Liver (tissue), 3 donors: ENCODE measurements around the gene GALNT16.

ENCODE experiments used
- FOXA1 ChIP-seq: IDR thresholded peaks from 2 replicates; pipeline ENCODE4 v1.6.1; 2016; ENCODE audit warnings: antibody characterized with exemption
- YY1 ChIP-seq: IDR thresholded peaks from 2 replicates; pipeline ENCODE4 v1.6.1; 2016; ENCODE audit warnings: antibody characterized with exemption, mild to moderate bottlenecking
- TF ChIP-seq, protein P1 (sequence below): fragments of 150-350 bp; IDR thresholded peaks from 2 replicates; pipeline ENCODE4 v1.5.1; 2017; ENCODE audit warnings: improper control_type of control experiment, low read depth, low read length; ENCODE audit not compliant: missing input control
- TF ChIP-seq, protein P2 (sequence below): IDR thresholded peaks from 2 replicates; pipeline ENCODE4 v1.6.1; 2016; ENCODE audit warnings: antibody characterized with exemption
- TF ChIP-seq, protein P3 (sequence below): IDR thresholded peaks from 2 replicates; pipeline ENCODE4 v1.6.1; 2016; ENCODE audit warnings: antibody characterized with exemption
- donor health status: healthy.
- donor health status: healthy.

DNA sequence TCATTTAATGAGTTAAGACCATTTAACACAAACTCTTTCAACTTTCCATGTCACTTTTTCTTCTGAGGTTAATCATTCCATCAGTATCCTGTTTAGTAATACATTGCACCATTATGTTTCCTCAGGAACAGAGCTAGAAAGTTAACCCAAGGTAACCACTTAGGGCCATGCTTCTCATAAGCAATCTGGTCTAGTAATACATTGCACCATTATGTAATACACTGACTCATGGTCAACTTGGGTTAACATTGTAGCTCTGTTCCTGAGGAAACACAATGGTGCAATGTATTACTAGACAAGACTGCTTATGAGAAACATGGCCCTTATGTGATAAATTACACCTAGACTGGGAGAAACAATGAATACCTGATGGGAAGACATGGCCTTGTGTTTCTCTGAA lies 116.5 kb downstream of the GALNT16 start:
- TF ChIP-seq, protein P1, sequence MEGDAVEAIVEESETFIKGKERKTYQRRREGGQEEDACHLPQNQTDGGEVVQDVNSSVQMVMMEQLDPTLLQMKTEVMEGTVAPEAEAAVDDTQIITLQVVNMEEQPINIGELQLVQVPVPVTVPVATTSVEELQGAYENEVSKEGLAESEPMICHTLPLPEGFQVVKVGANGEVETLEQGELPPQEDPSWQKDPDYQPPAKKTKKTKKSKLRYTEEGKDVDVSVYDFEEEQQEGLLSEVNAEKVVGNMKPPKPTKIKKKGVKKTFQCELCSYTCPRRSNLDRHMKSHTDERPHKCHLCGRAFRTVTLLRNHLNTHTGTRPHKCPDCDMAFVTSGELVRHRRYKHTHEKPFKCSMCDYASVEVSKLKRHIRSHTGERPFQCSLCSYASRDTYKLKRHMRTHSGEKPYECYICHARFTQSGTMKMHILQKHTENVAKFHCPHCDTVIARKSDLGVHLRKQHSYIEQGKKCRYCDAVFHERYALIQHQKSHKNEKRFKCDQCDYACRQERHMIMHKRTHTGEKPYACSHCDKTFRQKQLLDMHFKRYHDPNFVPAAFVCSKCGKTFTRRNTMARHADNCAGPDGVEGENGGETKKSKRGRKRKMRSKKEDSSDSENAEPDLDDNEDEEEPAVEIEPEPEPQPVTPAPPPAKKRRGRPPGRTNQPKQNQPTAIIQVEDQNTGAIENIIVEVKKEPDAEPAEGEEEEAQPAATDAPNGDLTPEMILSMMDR, result no peak
- TF ChIP-seq FOXA1 (no peak), YY1 (no peak)
- TF ChIP-seq, protein P2, sequence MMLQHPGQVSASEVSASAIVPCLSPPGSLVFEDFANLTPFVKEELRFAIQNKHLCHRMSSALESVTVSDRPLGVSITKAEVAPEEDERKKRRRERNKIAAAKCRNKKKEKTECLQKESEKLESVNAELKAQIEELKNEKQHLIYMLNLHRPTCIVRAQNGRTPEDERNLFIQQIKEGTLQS, result no peak
- TF ChIP-seq, protein P3, sequence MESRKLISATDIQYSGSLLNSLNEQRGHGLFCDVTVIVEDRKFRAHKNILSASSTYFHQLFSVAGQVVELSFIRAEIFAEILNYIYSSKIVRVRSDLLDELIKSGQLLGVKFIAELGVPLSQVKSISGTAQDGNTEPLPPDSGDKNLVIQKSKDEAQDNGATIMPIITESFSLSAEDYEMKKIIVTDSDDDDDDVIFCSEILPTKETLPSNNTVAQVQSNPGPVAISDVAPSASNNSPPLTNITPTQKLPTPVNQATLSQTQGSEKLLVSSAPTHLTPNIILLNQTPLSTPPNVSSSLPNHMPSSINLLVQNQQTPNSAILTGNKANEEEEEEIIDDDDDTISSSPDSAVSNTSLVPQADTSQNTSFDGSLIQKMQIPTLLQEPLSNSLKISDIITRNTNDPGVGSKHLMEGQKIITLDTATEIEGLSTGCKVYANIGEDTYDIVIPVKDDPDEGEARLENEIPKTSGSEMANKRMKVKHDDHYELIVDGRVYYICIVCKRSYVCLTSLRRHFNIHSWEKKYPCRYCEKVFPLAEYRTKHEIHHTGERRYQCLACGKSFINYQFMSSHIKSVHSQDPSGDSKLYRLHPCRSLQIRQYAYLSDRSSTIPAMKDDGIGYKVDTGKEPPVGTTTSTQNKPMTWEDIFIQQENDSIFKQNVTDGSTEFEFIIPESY, result no peak
